ENCODE results near the gene ALDH4A1.
A peak's percentile ranks its signal among the peaks of the same experiment; 100 is the strongest.

The ALDH4A1 gene

DNA sequence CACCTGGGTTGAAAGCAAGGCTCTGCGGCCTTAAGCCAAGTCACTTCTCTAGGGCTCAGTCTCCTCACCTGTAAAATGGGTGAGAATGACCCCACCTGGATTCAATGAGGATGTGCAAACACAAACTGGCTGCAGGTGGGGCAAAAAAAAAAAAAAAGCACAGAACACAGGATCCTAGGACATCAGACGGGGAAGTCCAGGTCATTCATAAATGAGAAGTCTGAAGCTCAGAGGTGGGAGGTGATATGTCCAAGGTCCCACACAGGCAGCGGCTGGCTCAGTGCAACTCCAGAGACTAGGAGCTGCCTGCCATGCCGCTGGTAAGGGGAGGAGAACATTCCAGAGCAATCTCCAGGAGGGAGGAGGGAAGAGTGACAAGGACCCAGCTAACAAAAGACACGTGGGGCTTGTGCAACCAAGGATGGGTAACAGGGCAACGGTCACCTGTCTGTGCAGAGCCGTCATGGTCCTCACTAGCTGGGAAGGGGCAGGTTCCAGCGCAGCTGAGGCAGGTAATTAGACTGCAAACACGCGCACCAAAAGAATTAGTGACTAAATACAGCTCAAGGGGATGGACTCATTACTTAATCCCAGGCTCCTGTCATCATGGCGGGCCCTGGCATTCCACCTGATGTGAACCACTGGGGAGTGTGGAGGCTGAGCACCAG, 34.6 kb upstream of the ALDH4A1 start:
- H3K27ac ChIP-seq, result no peak overlapping the region
- no peaks in the 10 kb centered on the region for H3K9me3 ChIP-seq (replicated peaks in 1 of 11)
- H3K4me1 ChIP-seq, result peaks cover 23 to 63% (median 47%) of the 10 kb centered on the region in 10 experiments
- peaks cover 42 to 99% (median 79%) of the 10 kb centered on the region in 11 experiments; a peak in 19 of 22 replicates for H4K20me1 ChIP-seq
- H3K4me3 ChIP-seq, result no peak overlapping the region
- H3K4me2 ChIP-seq, result no peak overlapping the region
- no peak overlapping the region for H3K9ac ChIP-seq
- no peaks in the 10 kb centered on the region for H3K27me3 ChIP-seq
- H3K36me3 ChIP-seq, result no peaks in the 10 kb centered on the region
- no peak for TF ChIP-seq Cebpa-rat (IDR thresholded peaks at IDR 0.05)

DNA sequence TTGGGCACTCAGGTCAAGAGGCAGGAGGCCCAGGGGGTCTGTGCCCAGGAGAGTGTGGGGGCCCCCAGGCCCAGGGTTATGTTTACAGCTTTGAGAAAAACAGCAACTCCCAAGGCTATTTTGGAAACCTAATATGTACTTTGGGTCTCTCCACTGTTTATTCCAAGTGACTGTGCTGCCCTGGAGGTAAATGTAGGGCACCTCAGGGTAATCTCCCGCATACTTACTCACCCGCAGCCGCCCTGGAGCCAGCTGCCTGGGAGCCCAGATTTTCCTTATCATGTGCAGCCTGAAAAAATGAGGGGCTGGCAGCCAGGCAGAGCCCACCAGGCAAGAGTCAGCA, 34.1 kb upstream of the ALDH4A1 start:
- H4K20me1 ChIP-seq, result peaks cover 38 to 99% (median 79%) of the 10 kb centered on the region in 11 experiments; a peak in 19 of 22 replicates
- peaks cover 23 to 63% (median 47%) of the 10 kb centered on the region in 10 experiments for H3K4me1 ChIP-seq
- H3K36me3 ChIP-seq, result no peaks in the 10 kb centered on the region
- no peak for TF ChIP-seq Cebpa-rat (IDR thresholded peaks at IDR 0.05)
- peak overlapping the region in 1 of 11 experiments; percentile 10; a peak in 1 of 22 replicates for H3K9ac ChIP-seq
- H3K9me3 ChIP-seq (replicated peaks in 1 of 11), result no peaks in the 10 kb centered on the region
- no peak overlapping the region for H3K27ac ChIP-seq
- no peak overlapping the region for H3K4me3 ChIP-seq
- no peaks in the 10 kb centered on the region for H3K27me3 ChIP-seq
- H3K4me2 ChIP-seq, result no peak overlapping the region

- Histone ChIP-seq H3K4me1 (peaks cover 42 to 68% (median 56%) of the 10 kb centered on the region in 10 experiments), H3K36me3 (no peaks in the 10 kb centered on the region), H4K20me1 (peaks cover 27 to 99% (median 64%) of the 10 kb centered on the region in 11 experiments; a peak in 19 of 22 replicates), H3K4me2 (no peak overlapping the region; a peak in 1 of 22 replicates), H3K27me3 (no peaks in the 10 kb centered on the region), H3K9ac (no peak overlapping the region), H3K27ac (no peak overlapping the region), H3K4me3 (no peak overlapping the region), H3K9me3 (replicated peaks in 1 of 11) (no peaks in the 10 kb centered on the region)
- no peak for TF ChIP-seq Cebpa-rat (IDR thresholded peaks at IDR 0.05)
Measured at GRCh38 chr1:18934205-18935000, 32.0 kb upstream of the ALDH4A1 start.

GRCh38 chr1:18932879-18933278, 30.5 kb upstream of the ALDH4A1 start:
- H4K20me1 ChIP-seq, result peaks cover 12 to 99% (median 49%) of the 10 kb centered on the region in 11 experiments; a peak in 18 of 22 replicates
- H3K9ac ChIP-seq, result no peak overlapping the region
- H3K9me3 ChIP-seq (replicated peaks in 1 of 11), result no peaks in the 10 kb centered on the region
- H3K27me3 ChIP-seq, result no peaks in the 10 kb centered on the region
- H3K4me1 ChIP-seq, result peaks cover 44 to 68% (median 56%) of the 10 kb centered on the region in 10 experiments
- TF ChIP-seq Cebpa-rat (IDR thresholded peaks at IDR 0.05), result no peak
- H3K27ac ChIP-seq, result peak overlapping the region in 1 of 11 experiments; percentile 11; a peak in 1 of 22 replicates
- no peaks in the 10 kb centered on the region for H3K36me3 ChIP-seq
- H3K4me3 ChIP-seq, result no peak overlapping the region
- H3K4me2 ChIP-seq, result peak overlapping the region in 3 of 11 experiments; percentile 97 to 99 (median 99); a peak in 3 of 22 replicates

DNA sequence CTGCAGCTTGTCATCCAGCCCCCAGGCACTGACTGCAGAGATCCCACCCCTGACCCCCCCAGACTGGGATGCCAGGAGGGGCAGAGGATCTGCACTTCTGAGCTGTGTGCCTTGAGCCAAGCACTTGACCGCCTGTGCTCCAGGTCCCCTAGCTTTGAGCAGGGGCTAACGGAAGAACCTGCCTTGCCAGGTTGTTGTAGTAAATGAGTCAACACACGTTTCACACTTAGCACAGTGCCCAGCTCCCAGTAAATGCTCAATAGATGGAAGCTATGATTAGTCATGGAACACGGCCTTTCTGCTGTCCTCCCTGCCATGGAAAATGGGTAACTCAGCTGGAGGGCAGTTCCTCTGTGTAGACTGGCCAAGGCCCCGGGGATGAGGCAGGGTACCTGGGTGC, 30.0 kb upstream of the ALDH4A1 start:
- no peak for TF ChIP-seq Cebpa-rat (IDR thresholded peaks at IDR 0.05)
- Histone ChIP-seq H3K4me3 (no peak overlapping the region), H3K4me2 (peak overlapping the region; percentile 90 to 100 (median 98); a peak in 19 of 22 replicates), H3K27ac (0 out of 22 replicates have a peak overlapping the region, but pooled peaks of 1 of the 11 experiments have one; percentile 25), H3K9me3 (replicated peaks in 1 of 11) (no peaks in the 10 kb centered on the region), H3K27me3 (no peaks in the 10 kb centered on the region), H3K4me1 (peaks cover 49 to 68% (median 58%) of the 10 kb centered on the region in 10 experiments), H4K20me1 (peaks cover 7 to 99% (median 44%) of the 10 kb centered on the region in 11 experiments; a peak in 17 of 22 replicates), H3K36me3 (no peaks in the 10 kb centered on the region), H3K9ac (no peak overlapping the region)

DNA sequence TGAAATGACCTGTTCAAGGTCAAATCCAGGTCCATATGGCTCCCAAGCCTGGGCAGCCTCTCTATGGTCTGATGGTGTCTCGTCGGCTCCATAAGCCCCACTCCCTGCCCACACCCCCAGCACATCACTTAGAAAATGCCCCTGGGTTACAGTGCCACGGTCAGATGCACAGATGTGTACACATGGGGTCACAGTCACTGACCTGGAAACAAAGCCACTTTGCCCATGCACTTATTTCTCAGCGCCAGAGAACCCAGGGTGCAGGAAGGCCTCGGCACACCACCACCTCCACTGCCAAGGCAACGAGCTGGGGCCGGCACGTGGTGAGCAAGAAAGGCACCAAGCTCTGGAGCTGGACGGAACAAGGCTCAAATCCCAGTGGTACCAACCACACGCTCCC, 29.4 kb upstream of the ALDH4A1 start:
- no peaks in the 10 kb centered on the region for H3K27me3 ChIP-seq
- H3K4me2 ChIP-seq, result peak overlapping the region; percentile 90 to 100 (median 98)
- H3K9me3 ChIP-seq (replicated peaks in 1 of 11), result no peaks in the 10 kb centered on the region
- 0 out of 22 replicates have a peak overlapping the region, but pooled peaks of 2 of the 11 experiments have one; percentile 2 to 25 for H3K27ac ChIP-seq
- H4K20me1 ChIP-seq, result peaks cover under 1 to 99% (median 39%) of the 10 kb centered on the region in 11 experiments; a peak in 16 of 22 replicates
- H3K36me3 ChIP-seq, result no peaks in the 10 kb centered on the region
- no peak for TF ChIP-seq Cebpa-rat (IDR thresholded peaks at IDR 0.05)
- no peak overlapping the region for H3K4me3 ChIP-seq
- H3K9ac ChIP-seq, result peak overlapping the region in 1 of 11 experiments; percentile 8; a peak in 2 of 22 replicates
- H3K4me1 ChIP-seq, result peaks cover 55 to 74% (median 65%) of the 10 kb centered on the region in 10 experiments

DNA sequence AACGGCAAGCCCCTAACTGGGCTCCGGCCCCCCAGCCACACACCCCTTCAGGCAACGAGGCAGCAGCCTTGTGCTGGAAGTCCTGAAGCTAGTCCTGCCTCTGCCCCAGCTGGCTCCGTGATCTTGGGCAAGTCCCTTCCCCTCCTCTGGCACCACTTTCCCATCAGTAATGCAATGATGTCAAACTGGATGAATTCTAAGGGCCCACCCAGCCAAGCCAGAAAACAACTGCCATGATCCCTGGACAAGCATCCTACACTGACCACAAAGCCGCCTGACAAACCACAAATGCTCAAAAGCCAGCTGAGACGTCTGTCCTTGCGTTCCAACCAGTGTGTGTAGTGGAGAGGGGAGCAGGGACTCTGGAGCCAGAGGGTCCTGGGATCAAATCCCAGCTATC, 27.3 kb upstream of the ALDH4A1 start:
- Histone ChIP-seq H3K9me3 (replicated peaks in 1 of 11) (no peaks in the 10 kb centered on the region), H3K4me1 (peaks cover 73 to 84% (median 80%) of the 10 kb centered on the region in 10 experiments), H3K4me3 (no peak overlapping the region), H4K20me1 (peaks cover 0 to 86% (median 28%) of the 10 kb centered on the region in 11 experiments; a peak in 15 of 22 replicates), H3K36me3 (no peaks in the 10 kb centered on the region), H3K27me3 (no peaks in the 10 kb centered on the region), H3K27ac (peak overlapping the region in 2 of 11 experiments; percentile 3 to 6; a peak in 1 of 22 replicates), H3K4me2 (peak overlapping the region; percentile 90 to 100 (median 98)), H3K9ac (peak overlapping the region in 3 of 11 experiments; percentile 6 to 82 (median 23); a peak in 3 of 22 replicates)
- TF ChIP-seq Cebpa-rat (IDR thresholded peaks at IDR 0.05), result no peak

DNA sequence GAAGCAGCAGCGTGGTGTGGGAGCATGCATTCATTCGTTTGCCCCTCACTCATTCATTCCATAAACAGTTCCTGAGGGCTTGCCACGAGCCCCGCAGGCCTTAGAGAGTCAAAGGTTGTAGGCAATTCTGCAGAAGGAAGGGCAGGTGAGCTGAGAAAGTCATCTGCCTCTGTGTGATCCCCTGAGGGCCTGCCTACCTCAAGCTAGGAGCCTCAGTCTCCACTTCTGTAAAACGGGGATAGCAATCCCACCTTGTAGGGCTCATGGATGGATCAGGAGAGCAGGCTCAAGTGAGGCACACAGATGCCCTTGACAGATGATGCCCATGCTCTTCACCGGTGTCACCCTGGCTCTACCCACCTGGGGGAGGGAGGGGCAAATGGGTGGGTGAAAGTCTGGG, 26.6 kb upstream of the ALDH4A1 start:
- no peaks in the 10 kb centered on the region for H3K9me3 ChIP-seq (replicated peaks in 1 of 11)
- TF ChIP-seq Cebpa-rat (IDR thresholded peaks at IDR 0.05), result no peak
- H4K20me1 ChIP-seq, result peaks cover 0 to 87% (median 28%) of the 10 kb centered on the region in 11 experiments; a peak in 15 of 22 replicates
- no peak overlapping the region for H3K4me3 ChIP-seq
- H3K36me3 ChIP-seq, result no peaks in the 10 kb centered on the region
- peaks cover 80 to 89% (median 87%) of the 10 kb centered on the region in 10 experiments for H3K4me1 ChIP-seq
- peak overlapping the region; percentile 90 to 100 (median 98) for H3K4me2 ChIP-seq
- peak overlapping the region in 8 of 11 experiments; percentile 6 to 83 (median 78); a peak in 7 of 22 replicates for H3K9ac ChIP-seq
- H3K27me3 ChIP-seq, result no peaks in the 10 kb centered on the region
- peak overlapping the region in 2 of 11 experiments; percentile 92 to 96; a peak in 2 of 22 replicates for H3K27ac ChIP-seq

Measured in BLaER1 treated with 17β-estradiol and CSF1 and Interleukin-3, amounts not matched to agents 10 nM and 100 nM (cell line).